ENCODE results near the gene ASS1. TPM values are rescaled to one million over a fixed set of nuclear protein-coding genes. Genes with fewer than 3 reads are reported as not detected.

Gene ASS1
- total RNA-seq, 1 donor from 2014 or later: 96.0 TPM

GRCh38 chr9:130438382-130438981, 6.3 kb upstream of the ASS1 start:
- no peak for DNase-seq
- Histone ChIP-seq H3K27ac (no peak overlapping the region), H3K9me3 (peaks cover 7% of the 10 kb centered on the region), H3K4me1 (no peaks in the 10 kb centered on the region), H3K27me3 (peaks cover 13% of the 10 kb centered on the region), H3K4me3 (no peak overlapping the region), H3K36me3 (no peaks in the 10 kb centered on the region)
- TF ChIP-seq, protein P1, sequence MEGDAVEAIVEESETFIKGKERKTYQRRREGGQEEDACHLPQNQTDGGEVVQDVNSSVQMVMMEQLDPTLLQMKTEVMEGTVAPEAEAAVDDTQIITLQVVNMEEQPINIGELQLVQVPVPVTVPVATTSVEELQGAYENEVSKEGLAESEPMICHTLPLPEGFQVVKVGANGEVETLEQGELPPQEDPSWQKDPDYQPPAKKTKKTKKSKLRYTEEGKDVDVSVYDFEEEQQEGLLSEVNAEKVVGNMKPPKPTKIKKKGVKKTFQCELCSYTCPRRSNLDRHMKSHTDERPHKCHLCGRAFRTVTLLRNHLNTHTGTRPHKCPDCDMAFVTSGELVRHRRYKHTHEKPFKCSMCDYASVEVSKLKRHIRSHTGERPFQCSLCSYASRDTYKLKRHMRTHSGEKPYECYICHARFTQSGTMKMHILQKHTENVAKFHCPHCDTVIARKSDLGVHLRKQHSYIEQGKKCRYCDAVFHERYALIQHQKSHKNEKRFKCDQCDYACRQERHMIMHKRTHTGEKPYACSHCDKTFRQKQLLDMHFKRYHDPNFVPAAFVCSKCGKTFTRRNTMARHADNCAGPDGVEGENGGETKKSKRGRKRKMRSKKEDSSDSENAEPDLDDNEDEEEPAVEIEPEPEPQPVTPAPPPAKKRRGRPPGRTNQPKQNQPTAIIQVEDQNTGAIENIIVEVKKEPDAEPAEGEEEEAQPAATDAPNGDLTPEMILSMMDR (IDR thresholded peaks at IDR 0.05): no peak
- intact Hi-C loops (cut with DNase I): no loop called here
- no peak for ATAC-seq

DNA sequence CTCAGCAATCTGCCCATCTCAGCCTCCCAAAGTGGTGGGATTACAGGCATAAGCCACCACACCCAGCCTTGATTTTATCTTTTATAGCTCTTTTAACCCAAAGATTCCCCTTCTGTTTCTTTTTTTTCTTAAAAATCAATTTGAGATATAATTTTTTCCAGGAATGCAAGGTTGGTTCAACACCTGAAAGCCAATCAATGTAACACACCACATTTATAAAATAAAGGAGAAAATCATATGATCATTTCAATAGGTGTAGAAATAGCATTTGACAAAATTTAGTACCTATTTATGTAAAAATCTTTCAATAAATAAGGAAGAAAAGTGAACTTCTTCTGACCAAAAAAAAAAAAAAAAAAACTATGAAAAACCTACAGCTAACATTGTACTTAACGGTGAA, 3.7 kb upstream of the ASS1 start:
- peaks cover 10% of the 10 kb centered on the region for H3K4me1 ChIP-seq
- no peaks in the 10 kb centered on the region for H3K36me3 ChIP-seq
- no peak overlapping the region for H3K27ac ChIP-seq
- ATAC-seq: no peak
- no peak overlapping the region for H3K4me3 ChIP-seq
- intact Hi-C loops (cut with DNase I): no loop called here
- TF ChIP-seq, protein P1 (IDR thresholded peaks at IDR 0.05): no peak
- H3K27me3 ChIP-seq: no peaks in the 10 kb centered on the region
- peaks cover 7% of the 10 kb centered on the region for H3K9me3 ChIP-seq
- DNase-seq: no peak

DNA sequence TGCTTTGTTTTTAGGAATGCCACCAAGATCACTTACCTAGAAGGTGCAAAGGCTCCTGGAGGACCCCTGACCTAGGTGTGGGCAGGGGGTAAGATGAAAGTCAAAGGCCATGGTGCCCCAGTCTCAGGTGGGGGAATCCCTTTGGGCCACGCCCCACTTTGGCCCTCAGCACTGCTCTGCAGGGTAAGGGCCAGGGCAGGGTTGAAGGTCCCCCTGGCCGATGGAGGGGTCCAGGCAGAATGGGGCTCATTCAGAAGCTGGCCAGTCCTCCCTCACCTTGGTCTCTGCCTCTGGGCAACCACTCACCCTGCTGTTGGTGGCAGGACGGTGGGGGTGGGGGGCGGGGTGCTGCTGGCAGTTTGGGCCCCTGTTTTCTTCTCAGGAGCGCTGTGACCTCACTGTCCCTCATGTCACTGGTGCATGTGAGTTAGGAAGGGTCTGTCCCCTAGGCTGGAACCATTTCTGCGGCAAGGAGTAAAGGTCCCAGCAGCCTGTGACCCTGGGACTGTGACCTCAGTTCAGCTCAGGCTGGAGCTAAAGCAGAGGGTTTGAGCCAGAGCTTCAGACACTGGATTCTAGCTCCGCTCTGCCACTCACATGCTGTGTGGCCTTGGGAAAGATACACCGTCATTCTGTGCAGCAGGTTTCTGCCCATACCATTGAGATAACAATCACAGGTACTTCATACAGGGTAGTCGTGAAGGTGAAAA, 1.9 kb upstream of the ASS1 start:
- no peak for DNase-seq
- TF ChIP-seq, protein P1 (IDR thresholded peaks at IDR 0.05): no peak

GRCh38 chr9:130443456-130443801, 1.3 kb upstream of the ASS1 start:
- H3K36me3 ChIP-seq: no peaks in the 10 kb centered on the region
- no peak overlapping the region for H3K4me3 ChIP-seq
- no peak overlapping the region for H3K27ac ChIP-seq
- TF ChIP-seq, protein P1 (IDR thresholded peaks at IDR 0.05): no peak
- H3K9me3 ChIP-seq: peaks cover 7% of the 10 kb centered on the region
- ATAC-seq (no peak), DNase-seq (no peak)
- intact Hi-C loops (cut with DNase I): no loop called here
- H3K4me1 ChIP-seq: peaks cover 34% of the 10 kb centered on the region
- H3K27me3 ChIP-seq: no peaks in the 10 kb centered on the region

More for the DNA sequence above, 1.9 kb upstream of the ASS1 start:
- H3K4me1 ChIP-seq: peaks cover 29% of the 10 kb centered on the region
- H3K4me3 ChIP-seq: no peak overlapping the region
- H3K27ac ChIP-seq: no peak overlapping the region
- peaks cover 7% of the 10 kb centered on the region for H3K9me3 ChIP-seq
- intact Hi-C loops (cut with DNase I): no loop called here
- no peak for ATAC-seq
- no peaks in the 10 kb centered on the region for H3K36me3 ChIP-seq
- no peaks in the 10 kb centered on the region for H3K27me3 ChIP-seq

DNA sequence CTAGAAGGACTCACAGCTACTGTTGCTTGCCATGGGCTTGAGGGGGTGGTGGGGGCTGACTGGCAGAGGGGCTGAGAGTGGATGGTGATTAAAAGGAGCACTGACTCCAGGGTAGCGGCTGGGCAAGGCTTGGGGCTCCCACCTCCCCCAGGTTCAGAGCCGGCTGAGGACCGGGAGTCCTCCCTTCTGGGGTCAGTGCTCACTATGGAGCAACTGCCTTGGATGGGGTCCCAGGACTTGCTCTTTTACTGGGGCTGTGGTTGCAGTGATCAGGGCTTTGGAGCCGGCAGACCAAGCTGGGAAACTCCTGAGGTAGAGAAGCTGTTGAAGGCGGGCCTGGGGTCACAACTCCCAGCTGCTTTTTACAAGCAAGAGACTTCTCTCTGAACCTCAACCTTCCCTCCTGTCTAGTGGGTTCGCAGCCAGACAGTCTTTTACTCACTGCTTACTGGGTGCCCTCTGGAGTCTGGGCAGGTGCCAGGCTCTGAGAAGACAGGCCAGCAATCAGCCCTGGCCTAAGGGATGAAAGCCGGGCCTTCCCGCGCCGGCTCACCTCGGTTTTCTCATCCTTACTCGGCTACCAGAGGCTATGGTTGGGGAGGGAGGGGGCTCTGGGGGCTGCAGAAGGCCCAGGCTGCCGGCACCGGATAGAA, 795 bp upstream of the ASS1 start:
- ATAC-seq (no peak), DNase-seq (no peak)
- peak overlapping the region; percentile 64 for H3K4me3 ChIP-seq
- H3K9me3 ChIP-seq: peaks cover 7% of the 10 kb centered on the region
- intact Hi-C loops (cut with DNase I): no loop called here
- H3K36me3 ChIP-seq: no peaks in the 10 kb centered on the region
- TF ChIP-seq, protein P1 (IDR thresholded peaks at IDR 0.05): no peak
- H3K27me3 ChIP-seq: no peaks in the 10 kb centered on the region
- peaks cover 38% of the 10 kb centered on the region for H3K4me1 ChIP-seq
- H3K27ac ChIP-seq: no peak overlapping the region
